Liver (tissue), 3 donors: ENCODE measurements around the gene GSE1.

Experiments used
- CTCF ChIP-seq: fragments of 150-350 bp; IDR thresholded peaks from 2 replicates; pipeline ENCODE4 v1.5.1; 2017; ENCODE audit warnings: improper control_type of control experiment, low read depth, low read length; ENCODE audit not compliant: missing input control
- EGR1 ChIP-seq, 2 donors: IDR thresholded peaks; 2 replicates each; pipeline ENCODE4 v1.6.1; 2016 to 2018; ENCODE audit warnings: antibody characterized with exemption in 2 of 2, low read depth in 2 of 2
- FOXA2 ChIP-seq: IDR thresholded peaks from 2 replicates; pipeline ENCODE4 v1.6.1; 2016; ENCODE audit warnings: antibody characterized with exemption
- RAD21 ChIP-seq, 2 donors: IDR thresholded peaks; 2 replicates each; pipeline ENCODE4 v1.6.1; 2016; ENCODE audit warnings: antibody characterized with exemption in 2 of 2, mild to moderate bottlenecking in 2 of 2
- REST ChIP-seq: IDR thresholded peaks from 2 replicates; pipeline ENCODE4 v1.6.1; 2016; ENCODE audit warnings: antibody characterized with exemption, mild to moderate bottlenecking
- SP1 ChIP-seq: IDR thresholded peaks from 2 replicates; pipeline ENCODE4 v1.6.1; 2018; ENCODE audit warnings: antibody characterized with exemption, mild to moderate bottlenecking
- TAF1 ChIP-seq: conservative IDR thresholded peaks from 2 replicates; pipeline ENCODE4 v1.6.1; 2016; ENCODE audit warnings: antibody characterized with exemption, mild to moderate bottlenecking
- YY1 ChIP-seq: IDR thresholded peaks from 2 replicates; pipeline ENCODE4 v1.6.1; 2016; ENCODE audit warnings: antibody characterized with exemption, mild to moderate bottlenecking
- TF ChIP-seq, protein P1 (sequence below): IDR thresholded peaks from 2 replicates; pipeline ENCODE4 v1.6.1; 2016; ENCODE audit warnings: antibody characterized with exemption
- TF ChIP-seq, protein P2 (sequence below): IDR thresholded peaks from 2 replicates; pipeline ENCODE4 v1.6.1; 2016; ENCODE audit warnings: antibody characterized with exemption
- donor health status: healthy.
- donor health status: healthy.

- TF ChIP-seq CTCF (no peak), SP1 (no peak), FOXA2 (no peak), TAF1 (no peak), RAD21 (IDR thresholded peaks at IDR 0.05) (no peak), YY1 (no peak), REST (no peak), EGR1 (IDR thresholded peaks at IDR 0.05; ENCODE audit: low read depth in 2 of 2) (no peak)
- TF ChIP-seq, protein P1, sequence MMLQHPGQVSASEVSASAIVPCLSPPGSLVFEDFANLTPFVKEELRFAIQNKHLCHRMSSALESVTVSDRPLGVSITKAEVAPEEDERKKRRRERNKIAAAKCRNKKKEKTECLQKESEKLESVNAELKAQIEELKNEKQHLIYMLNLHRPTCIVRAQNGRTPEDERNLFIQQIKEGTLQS: no peak
- TF ChIP-seq, protein P2, sequence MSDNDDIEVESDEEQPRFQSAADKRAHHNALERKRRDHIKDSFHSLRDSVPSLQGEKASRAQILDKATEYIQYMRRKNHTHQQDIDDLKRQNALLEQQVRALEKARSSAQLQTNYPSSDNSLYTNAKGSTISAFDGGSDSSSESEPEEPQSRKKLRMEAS: no peak
These were observed 44.1 kb downstream of the GSE1 start for GRCh38 chr16:85657267-85657650.
